Inflammatory macrophage (primary cell): Measurements from ENCODE around the gene B9D1.

Source experiments
- DNase-seq, 2 donors: peaks; one replicate each; pipeline ENCODE4 v3.0.0-alpha.2; 2020 to 2022
- total RNA-seq, 18 experiments: gene quantifications; one replicate each; lab custom pipeline; 2026; ENCODE audit warnings: mixed read lengths in 6 of 18, inconsistent platforms in 2 of 18; lab: John Stamatoyannopoulos, UW

B9D1 gene
- total RNA-seq: 0.64 to 2.9 (median 1.2) reads per million in 18 experiments

GRCh38 chr17:19362277-19363113 is at the start of gene B9D1:
TSS of gene B9D1 (minus strand) at chr17:19362723. CDS start at chr17:19362569, 154 bp downstream.
- DNase-seq: peak; percentile 92 to 96

DNA sequence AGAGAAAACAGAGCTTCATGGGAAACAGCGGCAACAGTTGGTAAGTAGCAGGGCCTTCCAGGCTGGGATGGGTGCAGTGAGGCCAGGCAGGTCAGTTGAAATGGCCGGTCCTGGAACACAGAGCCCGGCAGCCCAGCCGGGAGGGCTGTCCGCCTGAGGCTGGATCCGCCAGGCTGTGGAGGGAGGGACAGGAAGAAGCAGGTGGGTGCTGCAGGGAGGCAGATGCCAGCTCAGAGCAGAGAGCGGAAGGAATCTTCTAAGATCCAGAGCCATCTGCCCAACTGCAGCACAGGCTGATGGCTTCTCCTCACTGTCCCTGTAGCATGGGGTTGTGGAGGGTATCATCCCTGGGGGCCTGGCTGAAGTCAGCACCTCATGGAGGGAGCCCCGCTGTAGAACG is 49.1 kb upstream of the B9D1 start:
- no peak for DNase-seq

DNA sequence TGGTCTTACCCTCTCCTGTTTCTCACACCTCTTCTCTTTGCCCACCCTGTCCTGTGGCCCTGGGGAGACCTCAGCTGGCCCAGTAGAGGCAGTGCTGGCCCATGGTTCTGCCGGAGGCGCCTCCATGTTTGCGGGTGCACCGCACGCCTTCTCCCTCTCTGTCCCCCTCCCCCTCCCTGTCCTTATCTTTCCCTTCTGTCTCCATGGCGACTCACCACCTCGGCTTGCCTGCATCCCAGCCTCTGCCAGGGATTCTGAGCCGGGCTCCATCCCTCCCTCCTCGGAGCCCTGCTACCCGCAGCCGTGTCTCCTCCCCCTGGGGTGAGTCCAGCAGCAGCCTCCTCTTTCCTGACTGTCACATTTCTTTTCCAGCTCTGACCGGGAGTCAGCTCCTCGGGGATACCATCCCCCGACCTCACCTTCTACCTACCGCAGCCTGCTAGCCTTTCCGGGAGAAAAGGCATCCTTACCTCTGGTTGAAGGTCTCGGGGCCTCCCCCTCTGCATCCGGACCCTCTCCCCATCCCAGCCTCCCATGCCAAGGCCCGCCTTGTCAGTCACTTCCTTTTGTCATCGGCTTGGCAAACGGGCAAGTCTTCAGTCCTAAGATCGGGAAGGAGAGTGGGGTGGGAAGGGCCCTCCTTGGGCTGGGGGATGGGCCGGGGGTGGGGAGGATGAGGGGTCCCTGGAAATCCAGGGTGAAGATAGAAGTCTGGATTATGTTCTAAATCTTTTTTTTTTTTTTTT is 48.5 kb upstream of the B9D1 start, which contains the start of gene RNF112:
RNF112 (plus strand) TSS at position 358 of the 746 bp plus-strand sequence; CDS start at position 535, 177 bp downstream.
- DNase-seq: no peak

DNA sequence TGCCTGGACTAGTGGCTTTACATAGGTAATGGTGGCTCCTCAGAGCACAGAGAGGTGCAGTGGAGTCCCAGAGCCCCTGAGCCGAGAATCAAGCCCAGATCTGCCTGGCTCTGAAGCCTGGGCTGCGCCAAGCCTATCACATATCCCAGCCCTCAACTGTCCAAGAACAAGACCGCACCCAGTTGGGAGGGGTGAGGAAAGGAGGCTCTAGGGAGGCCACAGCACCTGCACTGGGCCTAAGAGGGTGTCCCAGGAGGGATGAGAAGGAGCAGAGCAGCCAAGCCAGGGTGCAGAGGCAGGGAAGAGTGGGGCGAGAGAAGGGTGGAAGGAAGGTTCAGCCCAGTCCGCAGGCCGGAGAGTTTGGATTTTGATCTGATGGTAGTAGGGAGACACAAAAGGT is 47.6 kb upstream of the B9D1 start:
- no peak for DNase-seq

- no peak for DNase-seq
These were observed 47.0 kb upstream of the B9D1 start for GRCh38 chr17:19409509-19409908.

GRCh38 chr17:19409066-19409465 is 46.5 kb upstream of the B9D1 start:
- no peak for DNase-seq

- no peak for DNase-seq
These were observed 45.8 kb upstream of the B9D1 start for GRCh38 chr17:19408346-19408710.

DNA sequence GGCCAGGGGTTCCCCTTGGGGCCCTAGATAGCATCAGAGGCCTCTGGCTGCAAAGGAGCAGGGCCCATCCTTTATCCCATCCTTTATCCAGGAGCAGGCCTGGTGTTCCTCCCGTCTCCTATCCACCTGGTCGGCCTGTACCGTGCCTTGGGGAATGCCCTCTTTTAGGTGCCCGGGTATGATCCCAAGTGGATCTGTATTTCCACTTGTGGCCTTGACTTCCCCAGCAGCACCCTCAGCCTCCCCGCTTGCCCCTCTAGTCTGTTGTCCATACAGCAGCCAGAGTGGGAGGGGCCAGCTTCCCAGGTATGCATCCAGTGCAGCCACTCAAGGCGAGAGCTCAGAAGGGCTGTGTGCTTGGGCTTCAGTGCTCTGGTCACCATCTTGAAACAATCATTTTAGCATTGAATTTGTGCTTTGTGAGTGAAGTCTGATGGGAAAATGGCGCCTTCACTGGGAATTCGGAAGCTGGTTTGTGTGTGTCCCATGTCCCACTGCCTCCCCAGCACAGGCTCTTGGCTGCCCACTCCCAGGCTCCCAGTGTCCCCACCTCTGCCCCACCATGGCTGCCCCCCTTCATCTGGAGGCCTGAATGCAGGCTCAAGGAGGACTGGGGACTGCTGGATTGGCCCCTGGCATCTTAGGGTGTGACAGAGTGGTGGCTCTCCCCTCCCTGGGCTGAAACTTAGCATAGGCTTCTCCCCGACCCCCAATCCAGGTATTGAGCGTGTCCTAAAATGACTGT is 45.2 kb upstream of the B9D1 start:
- DNase-seq: no peak

GRCh38 chr17:19405114-19405513 is 42.6 kb upstream of the B9D1 start:
- DNase-seq: no peak

- no peak for DNase-seq
These were observed 41.7 kb upstream of the B9D1 start for GRCh38 chr17:19404264-19404663.

DNA sequence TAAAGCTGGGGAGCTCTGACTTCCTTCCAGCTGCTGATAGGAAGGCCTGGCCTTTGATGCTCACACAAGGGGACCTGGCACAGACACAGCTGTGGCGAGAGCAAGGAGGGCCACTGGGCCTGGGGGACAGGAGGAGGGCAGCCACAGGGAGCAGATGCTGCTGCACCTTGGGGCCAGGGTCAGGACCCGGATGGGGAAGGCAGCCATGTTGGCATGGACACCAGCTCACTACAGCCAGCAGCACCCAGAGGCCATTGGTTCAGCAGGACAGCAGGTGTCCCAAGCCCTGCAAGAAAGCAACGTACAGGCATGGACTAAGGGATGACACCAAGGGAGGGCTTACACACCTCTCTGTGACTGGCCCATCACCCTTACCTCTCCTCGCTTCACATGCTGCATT is 40.5 kb upstream of the B9D1 start:
- DNase-seq: no peak

- no peak for DNase-seq
These were observed 39.6 kb upstream of the B9D1 start for GRCh38 chr17:19402171-19402570.

GRCh38 chr17:19401321-19402010 is 38.9 kb upstream of the B9D1 start:
- DNase-seq: no peak

DNA sequence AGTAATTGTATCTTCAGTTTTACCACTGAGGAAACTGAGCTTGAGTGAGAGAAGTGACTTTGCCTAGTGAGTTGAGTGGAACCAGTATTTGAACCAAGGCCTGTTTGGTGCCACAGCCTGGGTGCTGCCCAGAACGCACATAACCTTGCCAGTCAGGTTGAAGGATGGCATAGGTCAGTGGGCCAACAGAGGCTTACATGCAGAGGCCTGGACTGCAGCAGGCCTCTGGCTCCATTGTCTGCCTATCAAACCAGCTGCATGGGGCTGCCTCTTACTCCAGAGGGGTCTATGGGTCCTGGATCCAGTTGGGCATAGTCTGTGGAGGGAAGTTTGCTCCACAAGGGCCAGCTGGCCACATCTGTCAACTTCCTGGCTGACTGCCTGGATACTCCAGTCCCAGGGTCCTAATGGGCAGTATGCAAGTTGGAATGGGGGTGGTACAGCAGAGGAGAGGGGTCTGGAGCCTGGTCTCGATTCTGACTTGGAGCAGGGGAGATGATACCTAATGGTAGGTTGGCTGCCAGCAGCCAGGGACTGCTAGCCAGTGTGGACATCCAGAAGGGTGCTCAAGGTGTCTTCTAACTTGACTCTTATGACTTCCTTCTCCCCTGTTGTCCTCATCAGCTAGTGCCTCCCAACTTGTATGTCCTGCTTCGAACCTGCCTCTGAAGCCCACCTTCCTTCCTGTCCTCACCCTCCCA is 37.4 kb upstream of the B9D1 start:
- DNase-seq: no peak

- DNase-seq: peak; percentile 94
These were observed 36.0 kb upstream of the B9D1 start for GRCh38 chr17:19398301-19399181.

DNA sequence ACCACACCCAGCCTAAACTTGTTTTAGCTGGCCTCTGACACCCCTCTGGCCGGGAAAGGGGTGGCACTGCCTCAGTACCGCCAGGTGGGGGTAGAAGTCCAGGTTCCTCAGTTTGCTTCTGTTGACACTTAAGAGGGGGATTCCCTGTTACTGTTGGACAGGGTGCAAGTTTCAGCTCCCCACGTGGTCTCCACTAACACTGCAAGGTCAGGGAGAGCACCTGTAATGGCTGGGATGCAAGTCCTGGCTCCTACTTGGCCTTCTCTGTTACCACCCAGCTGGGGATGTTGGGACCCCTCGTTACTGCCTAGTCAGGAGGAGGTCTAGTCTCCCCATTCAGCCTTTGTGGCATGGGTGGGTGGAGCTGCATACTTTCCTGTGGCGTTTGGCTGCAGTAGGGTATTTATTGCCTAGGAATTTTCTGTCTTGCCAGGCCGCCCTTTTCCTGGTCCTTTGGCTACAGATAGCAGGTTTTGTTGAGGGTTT is 35.1 kb upstream of the B9D1 start:
- no peak for DNase-seq

GRCh38 chr17:19392303-19392702 is 29.8 kb upstream of the B9D1 start:
- DNase-seq: no peak

GRCh38 chr17:19391432-19391831 is 28.9 kb upstream of the B9D1 start:
- DNase-seq: no peak

- no peak for DNase-seq
These were observed 28.4 kb upstream of the B9D1 start for GRCh38 chr17:19390951-19391350.
